ENCODE results near the gene SLC44A4. TPM values are rescaled to one million over a fixed set of nuclear protein-coding genes. Genes with fewer than 3 reads are reported as not detected.
"Not testable (repeated sequence)": the region's sequence is repeated elsewhere in the genome, so short reads cannot be mapped to it uniquely, and the experiment has no call there.

SLC44A4 gene
- total RNA-seq, 1 experiment from 2014 or later: 3.5 TPM

DNA sequence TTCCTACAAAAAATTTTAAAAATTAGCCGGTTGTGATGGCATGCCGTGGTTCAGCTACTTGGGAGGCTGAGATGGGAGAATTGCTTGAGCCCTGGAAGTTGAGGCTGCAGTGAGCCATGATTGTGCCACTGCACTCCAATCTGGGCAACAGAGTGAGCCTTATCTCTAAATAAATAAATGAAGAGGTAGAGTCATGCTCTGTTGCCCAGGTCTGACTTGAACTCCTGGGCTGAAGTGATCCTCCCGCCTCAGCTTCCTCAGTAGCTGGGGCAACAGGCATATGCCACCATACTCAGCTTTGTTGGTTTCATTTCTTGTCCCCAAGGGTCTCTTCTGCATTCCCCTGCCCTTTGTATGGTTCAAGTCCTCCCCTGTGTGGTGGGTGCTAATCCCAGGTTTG lies 34.3 kb downstream of the SLC44A4 start:
- no peaks in the 10 kb centered on the region for H3K4me1 ChIP-seq (ENCODE audit: insufficient read depth, low read length)
- peaks cover 15% of the 10 kb centered on the region for H3F3A ChIP-seq (ENCODE audit: low read length, unreplicated experiment)
- no peak overlapping the region for H3K4me2 ChIP-seq (ENCODE audit: low read length)
- H3K36me3 ChIP-seq (ENCODE audit: low read depth, low read length): peaks cover 11% of the 10 kb centered on the region
- ATAC-seq: no peak
- H3K4me3 ChIP-seq (ENCODE audit: low read length): no peak overlapping the region
- H3K9ac ChIP-seq (ENCODE audit: low read length): no peak overlapping the region
- no peaks in the 10 kb centered on the region for H3K9me3 ChIP-seq (ENCODE audit: low read length)
- BruUV-seq (replicated peaks): no TSS peak
- intact Hi-C loops (cut with micrococcal nuclease): no loop called here
- no peaks in the 10 kb centered on the region for H3K9me2 ChIP-seq (replicated peaks; ENCODE audit: low read length)
- H3K79me2 ChIP-seq (ENCODE audit: low read length): no peaks in the 10 kb centered on the region
- no peak overlapping the region for H3K27ac ChIP-seq (ENCODE audit: low read length)
- H2AFZ ChIP-seq (ENCODE audit: low read length): no peak overlapping the region
- peaks cover 5% of the 10 kb centered on the region; the same call in 1 of the 2 replicates for H4K20me1 ChIP-seq (ENCODE audit: low read length)
- no peaks in the 10 kb centered on the region for H3K27me3 ChIP-seq (ENCODE audit: low read length)
- TF ChIP-seq, protein P1, sequence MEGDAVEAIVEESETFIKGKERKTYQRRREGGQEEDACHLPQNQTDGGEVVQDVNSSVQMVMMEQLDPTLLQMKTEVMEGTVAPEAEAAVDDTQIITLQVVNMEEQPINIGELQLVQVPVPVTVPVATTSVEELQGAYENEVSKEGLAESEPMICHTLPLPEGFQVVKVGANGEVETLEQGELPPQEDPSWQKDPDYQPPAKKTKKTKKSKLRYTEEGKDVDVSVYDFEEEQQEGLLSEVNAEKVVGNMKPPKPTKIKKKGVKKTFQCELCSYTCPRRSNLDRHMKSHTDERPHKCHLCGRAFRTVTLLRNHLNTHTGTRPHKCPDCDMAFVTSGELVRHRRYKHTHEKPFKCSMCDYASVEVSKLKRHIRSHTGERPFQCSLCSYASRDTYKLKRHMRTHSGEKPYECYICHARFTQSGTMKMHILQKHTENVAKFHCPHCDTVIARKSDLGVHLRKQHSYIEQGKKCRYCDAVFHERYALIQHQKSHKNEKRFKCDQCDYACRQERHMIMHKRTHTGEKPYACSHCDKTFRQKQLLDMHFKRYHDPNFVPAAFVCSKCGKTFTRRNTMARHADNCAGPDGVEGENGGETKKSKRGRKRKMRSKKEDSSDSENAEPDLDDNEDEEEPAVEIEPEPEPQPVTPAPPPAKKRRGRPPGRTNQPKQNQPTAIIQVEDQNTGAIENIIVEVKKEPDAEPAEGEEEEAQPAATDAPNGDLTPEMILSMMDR (conservative IDR thresholded peaks at IDR 0.05; ENCODE audit: low read depth, low read length): no peak
- no peak for TF ChIP-seq EZH2phosphoT487 (IDR thresholded peaks at IDR 0.05; ENCODE audit: borderline replicate concordance, low read length)
- TF ChIP-seq EZH2 (IDR thresholded peaks at IDR 0.05; ENCODE audit: low read length, unreplicated experiment): no peak
- ChIA-PET CTCF (no interaction called here), POLR2A (ENCODE audit: unreplicated experiment) (no interaction called here)
- no peak for DNase-seq

DNA sequence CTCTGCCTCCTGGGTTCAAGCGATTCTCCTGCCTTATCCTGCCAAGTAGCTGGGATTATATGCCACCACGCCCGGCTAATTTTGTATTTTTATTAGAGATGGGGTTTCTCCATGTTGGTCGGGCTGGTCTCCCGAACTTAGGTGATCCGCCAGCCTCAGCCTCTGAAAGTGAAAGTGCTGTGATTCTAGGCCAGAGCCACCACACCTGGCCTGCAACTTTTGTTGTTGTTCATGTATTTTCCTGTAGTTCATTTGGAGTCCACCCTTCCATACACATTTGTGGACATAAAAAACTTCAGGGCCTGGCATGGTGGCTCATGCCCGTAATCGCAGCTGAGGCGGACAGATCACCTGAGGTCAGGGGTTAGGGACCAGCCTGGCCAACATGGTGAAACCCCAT lies 36.7 kb downstream of the SLC44A4 start:
- intact Hi-C loops (cut with micrococcal nuclease): no loop called here
- H3K9ac ChIP-seq (ENCODE audit: low read length): no peak overlapping the region
- peaks cover 36% of the 10 kb centered on the region for H3F3A ChIP-seq (ENCODE audit: low read length, unreplicated experiment)
- no peaks in the 10 kb centered on the region for H3K9me3 ChIP-seq (ENCODE audit: low read length)
- H3K27me3 ChIP-seq (ENCODE audit: low read length): no peaks in the 10 kb centered on the region
- H3K27ac ChIP-seq (ENCODE audit: low read length): no peak overlapping the region
- H3K4me1 ChIP-seq (ENCODE audit: insufficient read depth, low read length): peaks cover 15% of the 10 kb centered on the region
- no peak for TF ChIP-seq EZH2phosphoT487 (IDR thresholded peaks at IDR 0.05; ENCODE audit: borderline replicate concordance, low read length)
- no peak for TF ChIP-seq EZH2 (IDR thresholded peaks at IDR 0.05; ENCODE audit: low read length, unreplicated experiment)
- TF ChIP-seq, protein P1 (conservative IDR thresholded peaks at IDR 0.05; ENCODE audit: low read depth, low read length): no peak
- peaks cover 30% of the 10 kb centered on the region for H4K20me1 ChIP-seq (ENCODE audit: low read length)
- no TSS peak for BruUV-seq (replicated peaks)
- DNase-seq (no peak), ATAC-seq (0 out of 2 replicates have a peak, but pooled peaks have one; percentile 5)
- peaks cover 20% of the 10 kb centered on the region for H3K79me2 ChIP-seq (ENCODE audit: low read length)
- H3K4me3 ChIP-seq (ENCODE audit: low read length): no peak overlapping the region
- no peak overlapping the region for H3K4me2 ChIP-seq (ENCODE audit: low read length)
- no peak overlapping the region for H2AFZ ChIP-seq (ENCODE audit: low read length)
- H3K9me2 ChIP-seq (replicated peaks; ENCODE audit: low read length): no peaks in the 10 kb centered on the region
- peaks cover 34% of the 10 kb centered on the region for H3K36me3 ChIP-seq (ENCODE audit: low read depth, low read length)
- ChIA-PET CTCF (no interaction called here), POLR2A (ENCODE audit: unreplicated experiment) (interaction anchor here (0.7 kb wide), 1 partner anchor 9 kb away, joined by 3 read pairs; no protein-coding TSS in a partner anchor)

DNA sequence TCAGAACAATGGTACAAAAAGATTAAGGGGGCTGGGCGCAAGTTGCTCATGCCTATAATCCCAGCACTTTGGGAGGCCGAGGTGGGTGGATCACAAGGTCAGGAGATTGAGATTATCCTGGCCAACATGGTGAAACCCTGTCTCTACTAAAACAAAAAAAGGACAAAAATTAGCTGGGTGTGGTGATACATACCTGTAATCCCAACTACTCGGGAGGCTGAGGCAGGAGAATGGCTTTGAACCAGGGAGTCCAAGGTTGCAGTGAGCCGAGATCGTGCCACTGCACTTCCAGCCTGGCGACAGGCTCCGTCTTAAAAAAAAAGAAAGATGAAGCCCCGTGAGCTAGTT lies 39.0 kb downstream of the SLC44A4 start:
- Histone ChIP-seq H3F3A (ENCODE audit: low read length, unreplicated experiment) (peaks cover 40% of the 10 kb centered on the region), H3K79me2 (ENCODE audit: low read length) (peaks cover 43% of the 10 kb centered on the region), H3K4me1 (ENCODE audit: insufficient read depth, low read length) (peaks cover 18% of the 10 kb centered on the region), H4K20me1 (ENCODE audit: low read length) (peaks cover 42% of the 10 kb centered on the region), H3K36me3 (ENCODE audit: low read depth, low read length) (peaks cover 45% of the 10 kb centered on the region)
- H3K4me2 ChIP-seq (ENCODE audit: low read length); H3K27me3 ChIP-seq (ENCODE audit: low read length); H2AFZ ChIP-seq (ENCODE audit: low read length); ATAC-seq; H3K4me3 ChIP-seq (ENCODE audit: low read length); DNase-seq; BruUV-seq (replicated peaks); CTCF ChIA-PET; H3K9me2 ChIP-seq (replicated peaks; ENCODE audit: low read length); H3K9ac ChIP-seq (ENCODE audit: low read length); POLR2A ChIA-PET (ENCODE audit: unreplicated experiment); H3K27ac ChIP-seq (ENCODE audit: low read length); H3K9me3 ChIP-seq (ENCODE audit: low read length): not testable (repeated sequence)
- intact Hi-C loops (cut with micrococcal nuclease): loop anchor here (10.0 kb wide), 1 partner anchor 155 kb away; the partner anchor contains the start of gene LY6G5C
